Neural crest cell (in vitro differentiated cells): Measurements from ENCODE around the gene ZNF586. TPM values are rescaled to one million over a fixed set of nuclear protein-coding genes. Genes with fewer than 3 reads are reported as not detected.

Experiments
- DNase-seq: peaks from one replicate; pipeline ENCODE4 v3.0.0; 2021; ENCODE audit warnings: low read depth, mixed read lengths, low spot score
- H3K27ac Mint-ChIP-seq: one replicate; pipeline ENCODE4 v1.8.0; 2021; ENCODE audit warnings: mild to moderate bottlenecking, mixed read lengths; ENCODE audit not compliant: unreplicated experiment
- H3K27me3 Mint-ChIP-seq: 2 replicates; pipeline ENCODE4 v1.8.0; 2021; ENCODE audit warnings: low read depth, mild to moderate bottlenecking, mixed read lengths
- H3K36me3 Mint-ChIP-seq: 2 replicates; pipeline ENCODE4 v1.8.0; 2021; ENCODE audit warnings: low read depth, mild to moderate bottlenecking, mixed read lengths
- H3K4me1 Mint-ChIP-seq: 2 replicates; pipeline ENCODE4 v1.8.0; 2021; ENCODE audit warnings: mixed read lengths
- H3K4me3 Mint-ChIP-seq: one replicate; pipeline ENCODE4 v1.8.0; 2021; ENCODE audit warnings: mild to moderate bottlenecking, mixed read lengths
- H3K9me3 Mint-ChIP-seq: 2 replicates; pipeline ENCODE4 v1.8.0; 2021; ENCODE audit warnings: mixed read lengths
- CTCF ChIP-seq: fragments of 200-600 bp; sonication (generic); conservative IDR thresholded peaks from 2 replicates; pipeline ENCODE4 v1.5.0; 2021; ENCODE audit warnings: antibody characterized with exemption, mild to moderate bottlenecking
- total RNA-seq: library from RNA; stranded (reverse); gene quantifications from 2 replicates; pipeline ENCODE4 v1.2.1, GENCODE V29; 2021

ZNF586 gene
- total RNA-seq, 1 donor from 2014 or later = 20.1 TPM

- no peaks in the 10 kb centered on the region for H3K9me3 Mint-ChIP-seq
These were observed 56.0 kb downstream of the ZNF586 start for GRCh38 chr19:57825511-57825910.

DNA sequence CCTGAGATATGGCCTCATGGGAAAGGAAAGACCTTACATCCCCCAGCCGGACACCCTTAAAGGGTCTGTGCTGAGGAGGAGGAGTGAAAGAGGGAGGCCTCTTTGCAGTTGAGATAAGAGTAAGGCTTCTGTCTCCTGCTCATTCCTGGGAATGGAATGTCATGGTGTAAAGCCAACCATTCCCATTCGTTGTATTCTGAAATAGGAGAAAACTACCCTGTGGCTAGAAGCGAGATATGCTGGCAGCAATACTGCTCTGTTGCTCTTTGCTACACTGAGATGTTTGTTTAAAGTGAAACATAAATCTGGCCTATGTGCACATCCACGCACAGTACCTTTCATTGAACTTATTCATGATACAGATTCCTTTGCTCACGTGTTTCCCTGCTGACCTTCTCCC, 59.8 kb downstream of the ZNF586 start:
- Mint-ChIP-seq H3K4me3 (peak overlapping the region; percentile 94), H3K36me3 (peaks cover 22% of the 10 kb centered on the region), H3K9me3 (no peaks in the 10 kb centered on the region), H3K4me1 (peaks cover 27% of the 10 kb centered on the region), H3K27ac (peak overlapping the region; percentile 3), H3K27me3 (no peaks in the 10 kb centered on the region)
- no peak for TF ChIP-seq CTCF
- no peak for DNase-seq

More at GRCh38 chr19:57825511-57825910, 56.0 kb downstream of the ZNF586 start:
- no peak for TF ChIP-seq CTCF
- H3K36me3 Mint-ChIP-seq = peaks cover 18% of the 10 kb centered on the region
- peaks cover 27% of the 10 kb centered on the region for H3K4me1 Mint-ChIP-seq
- DNase-seq = no peak
- peak overlapping the region; percentile 56 for H3K4me3 Mint-ChIP-seq
- no peaks in the 10 kb centered on the region for H3K27me3 Mint-ChIP-seq
- no peak overlapping the region for H3K27ac Mint-ChIP-seq

- H3K4me1 Mint-ChIP-seq = peaks cover 27% of the 10 kb centered on the region
- peak; percentile 83 for DNase-seq
- peak within 1 kb of the TSS; percentile 94 for H3K4me3 Mint-ChIP-seq
- H3K9me3 Mint-ChIP-seq = no peaks in the 10 kb centered on the region
- H3K36me3 Mint-ChIP-seq = peaks cover 22% of the 10 kb centered on the region
- peak within 1 kb of the TSS; percentile 83 for H3K27ac Mint-ChIP-seq
- H3K27me3 Mint-ChIP-seq = no peaks in the 10 kb centered on the region
- TF ChIP-seq CTCF = peak; percentile 67
These were observed 60.7 kb downstream of the ZNF586 start, which contains the start of gene ZNF587B for GRCh38 chr19:57830071-57830602. Gene ZNF587B, plus strand, starts transcription at chr19:57830299. Its CDS starts 230 bp downstream, at chr19:57830529.

Other genes starting within 250 kb of the ZNF586 start
- gene ZNF549, start 242.3 kb upstream of the ZNF586 start, total RNA-seq = 10.3 and 10.6 TPM in 2 replicates
- gene ZNF550, start 209.8 kb upstream of the ZNF586 start, total RNA-seq = 10.4 and 13.1 TPM in 2 replicates
- gene ZNF416, start 190.8 kb upstream of the ZNF586 start, total RNA-seq = 8.8 and 10.1 TPM in 2 replicates
- 27.6 and 29.1 TPM in 2 replicates for gene ZIK1, start 185.5 kb upstream of the ZNF586 start, total RNA-seq
- gene ZNF530, start 169.8 kb upstream of the ZNF586 start, total RNA-seq = 8.5 and 8.7 TPM in 2 replicates
- 31.7 and 32.1 TPM in 2 replicates for gene ZNF134, start 155.4 kb upstream of the ZNF586 start, total RNA-seq
- gene ZNF211, start 136.5 kb upstream of the ZNF586 start, total RNA-seq = 22.9 and 23.4 TPM in 2 replicates
- gene ZSCAN4, start 100.7 kb upstream of the ZNF586 start, total RNA-seq = not detected in 2 replicates
- gene ZNF551, start 87.7 kb upstream of the ZNF586 start, total RNA-seq = 19.1 and 20.5 TPM in 2 replicates
- gene ZNF154, start 60.5 kb upstream of the ZNF586 start, total RNA-seq = 25.6 and 26.2 TPM in 2 replicates
- gene ZNF671, start 42.1 kb upstream of the ZNF586 start, total RNA-seq = 11.9 and 13.5 TPM in 2 replicates
- gene ZNF776, start 22.9 kb upstream of the ZNF586 start, total RNA-seq = 25.6 and 25.9 TPM in 2 replicates
- gene ZNF552, start 45.2 kb downstream of the ZNF586 start, total RNA-seq = 7.3 and 8.8 TPM in 2 replicates
- 21.6 and 22.6 TPM in 2 replicates for gene ZNF587B, start 60.6 kb downstream of the ZNF586 start, total RNA-seq
- gene ZNF587, start 80.2 kb downstream of the ZNF586 start, total RNA-seq = 45.4 and 46.1 TPM in 2 replicates
- 44.3 and 45.4 TPM in 2 replicates for gene ZNF814, start 119.4 kb downstream of the ZNF586 start, total RNA-seq
- 22.3 and 23.3 TPM in 2 replicates for gene ZNF417, start 146.9 kb downstream of the ZNF586 start, total RNA-seq
- 21.7 and 30.4 TPM in 2 replicates for gene ZNF418, start 165.7 kb downstream of the ZNF586 start, total RNA-seq
- gene ZNF256, start 178.0 kb downstream of the ZNF586 start, total RNA-seq = 11.3 and 12.6 TPM in 2 replicates
- 1.2 and 1.5 TPM in 2 replicates for gene C19orf18, start 204.9 kb downstream of the ZNF586 start, total RNA-seq
- gene ZNF606, start 233.1 kb downstream of the ZNF586 start, total RNA-seq = 38.1 and 41.5 TPM in 2 replicates